Activated CD4-positive, CD25-positive, alpha-beta regulatory T cell treated with anti-CD3 and anti-CD28 coated beads, Interleukin-2, amount 50 U/mL, for 16 hours (primary cell): ENCODE data around the gene GGN.
"Not testable (repeated sequence)": the region's sequence is repeated elsewhere in the genome, so short reads cannot be mapped to it uniquely, and the experiment has no call there.

Experiments
- DNase-seq: peaks from one replicate; pipeline ENCODE4 v3.0.0-alpha.2; 2020; ENCODE audit warnings: low read depth, low spot score

The GGN gene

GRCh38 chr19:38411898-38412297 lies 24.1 kb upstream of the GGN start:
- not testable (repeated sequence) for DNase-seq

GRCh38 chr19:38411041-38411712 lies 23.3 kb upstream of the GGN start:
- no peak for DNase-seq

DNA sequence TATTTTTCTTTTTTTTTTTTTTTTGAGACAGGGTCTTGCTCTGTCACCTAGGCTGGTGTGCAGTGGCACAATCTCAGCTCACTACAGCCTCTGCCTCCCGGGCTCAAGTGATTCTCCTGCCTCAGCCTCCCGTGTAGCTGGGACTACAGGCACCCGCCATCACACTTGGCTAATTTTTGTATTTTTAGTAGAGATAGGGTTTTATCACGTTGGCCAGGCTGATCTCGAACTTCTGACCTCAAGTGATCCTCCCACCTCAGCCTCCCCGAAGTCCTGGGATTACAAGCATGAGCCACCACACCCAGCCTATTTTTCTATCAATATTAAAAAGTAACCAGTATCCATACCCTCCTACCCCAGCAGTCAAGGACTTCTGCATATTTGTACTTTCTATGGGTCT lies 22.6 kb upstream of the GGN start:
- DNase-seq: not testable (repeated sequence)

DNA sequence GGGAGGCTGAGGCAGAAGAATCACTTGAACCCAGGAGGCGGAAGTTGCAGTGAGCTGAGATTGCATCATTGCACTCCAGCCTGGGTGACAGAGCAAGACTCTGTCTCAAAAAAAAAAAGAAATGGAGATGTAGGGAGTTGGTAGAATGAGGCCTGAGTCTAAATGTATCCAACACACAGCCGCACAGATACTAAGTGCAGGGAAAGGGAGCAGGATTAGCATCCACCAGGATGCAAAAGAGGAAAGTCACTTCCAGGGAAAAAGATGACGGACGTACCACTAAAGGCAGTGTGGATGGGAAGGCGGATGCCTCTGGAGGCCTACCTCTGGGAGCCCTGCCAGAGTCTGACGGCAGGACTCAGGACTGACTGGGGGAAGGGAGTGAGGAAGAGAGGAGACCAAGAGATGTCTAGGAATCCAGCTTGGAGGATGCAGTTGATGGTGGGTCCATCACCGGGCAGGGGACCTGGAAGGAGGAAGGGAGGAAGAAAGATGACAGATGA lies 21.8 kb upstream of the GGN start:
- DNase-seq: no peak

DNA sequence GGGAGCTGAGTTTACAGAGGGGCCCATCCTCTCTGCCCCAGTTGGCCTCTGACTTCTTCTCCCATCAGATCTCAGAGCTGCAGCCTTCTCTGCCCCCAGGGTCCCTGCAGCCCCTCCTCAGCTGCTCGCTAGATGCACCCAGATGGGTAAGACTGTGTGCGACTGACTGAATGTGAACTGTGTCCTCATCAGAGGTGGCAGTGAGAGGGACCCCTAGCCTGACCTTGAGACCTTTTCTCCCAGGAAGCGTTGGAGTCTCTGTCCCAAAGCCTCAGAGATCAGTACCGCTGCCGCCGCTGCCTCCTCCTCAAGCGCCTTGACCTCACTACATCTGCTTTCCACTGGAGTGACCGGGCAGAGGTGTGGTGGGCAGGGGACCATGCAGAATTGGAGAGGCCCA lies 17.4 kb upstream of the GGN start:
- no peak for DNase-seq

DNA sequence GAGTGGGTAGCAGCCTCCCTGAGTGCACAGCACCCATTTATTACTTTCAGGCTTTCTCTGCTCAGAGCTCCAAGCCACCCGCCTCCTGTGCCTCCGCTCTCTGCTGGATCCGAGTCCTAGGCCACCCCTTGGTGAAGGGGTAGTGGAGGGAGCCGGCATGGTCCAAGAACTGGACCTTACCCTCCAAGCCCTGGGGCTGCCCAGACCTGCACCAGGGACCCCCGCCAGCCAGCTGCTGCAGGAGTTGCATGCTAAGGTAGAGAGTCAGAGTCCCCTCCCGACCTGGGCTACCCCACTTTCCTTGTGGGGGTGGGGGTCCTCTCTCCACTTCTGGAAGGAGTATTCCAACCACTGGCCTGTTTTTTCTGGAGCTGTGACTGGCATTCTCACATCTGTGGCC lies 17.0 kb upstream of the GGN start:
- no peak for DNase-seq

DNA sequence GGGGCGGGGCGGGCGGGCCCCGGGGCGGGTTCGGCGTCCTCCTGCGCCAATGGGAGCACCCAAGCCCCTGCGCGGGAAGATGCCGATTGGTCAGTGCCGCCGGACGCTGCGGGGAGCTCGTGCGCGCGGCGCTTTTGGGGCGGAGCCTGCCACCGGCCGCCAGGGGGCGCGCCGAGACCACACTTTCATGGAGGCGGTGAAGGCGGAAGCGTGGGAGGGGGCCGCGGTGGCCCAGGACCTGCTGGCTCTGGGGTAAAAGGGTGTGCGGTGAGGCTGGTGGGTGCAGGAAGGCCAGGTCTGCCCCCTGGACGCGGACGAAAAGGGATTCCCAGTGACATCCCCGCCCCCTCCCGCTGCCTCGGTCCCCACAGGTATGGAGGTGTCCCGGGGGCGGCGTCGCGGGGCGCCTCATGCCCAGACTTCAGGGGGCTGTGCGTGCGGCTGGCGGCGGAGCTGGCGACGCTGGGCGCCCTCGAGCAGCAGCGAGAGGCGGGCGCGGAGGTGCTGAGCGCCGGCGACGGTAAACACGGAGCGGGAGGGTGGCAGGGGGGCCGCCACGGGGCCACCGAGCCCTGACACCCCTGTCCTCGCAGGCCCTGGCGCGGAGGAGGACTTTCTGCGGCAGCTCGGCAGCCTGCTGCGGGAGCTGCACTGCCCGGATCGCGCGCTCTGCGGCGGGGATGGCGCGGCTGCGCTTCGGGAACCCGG lies 15.3 kb upstream of the GGN start, which contains the start of gene FAM98C:
FAM98C (plus strand) TSS at position 127 of the 708 bp plus-strand sequence; CDS start at position 188, 61 bp downstream.
- peak; percentile 96 for DNase-seq

GRCh38 chr19:38402623-38402966 lies 14.8 kb upstream of the GGN start:
- no peak for DNase-seq

- no peak for DNase-seq
These were observed 13.3 kb upstream of the GGN start for GRCh38 chr19:38401148-38401547.

GRCh38 chr19:38400361-38400760 lies 12.5 kb upstream of the GGN start:
- DNase-seq: no peak

- no peak for DNase-seq
These were observed 11.7 kb upstream of the GGN start for GRCh38 chr19:38399537-38399936.

GRCh38 chr19:38399081-38399480 lies 11.2 kb upstream of the GGN start:
- DNase-seq: no peak

DNA sequence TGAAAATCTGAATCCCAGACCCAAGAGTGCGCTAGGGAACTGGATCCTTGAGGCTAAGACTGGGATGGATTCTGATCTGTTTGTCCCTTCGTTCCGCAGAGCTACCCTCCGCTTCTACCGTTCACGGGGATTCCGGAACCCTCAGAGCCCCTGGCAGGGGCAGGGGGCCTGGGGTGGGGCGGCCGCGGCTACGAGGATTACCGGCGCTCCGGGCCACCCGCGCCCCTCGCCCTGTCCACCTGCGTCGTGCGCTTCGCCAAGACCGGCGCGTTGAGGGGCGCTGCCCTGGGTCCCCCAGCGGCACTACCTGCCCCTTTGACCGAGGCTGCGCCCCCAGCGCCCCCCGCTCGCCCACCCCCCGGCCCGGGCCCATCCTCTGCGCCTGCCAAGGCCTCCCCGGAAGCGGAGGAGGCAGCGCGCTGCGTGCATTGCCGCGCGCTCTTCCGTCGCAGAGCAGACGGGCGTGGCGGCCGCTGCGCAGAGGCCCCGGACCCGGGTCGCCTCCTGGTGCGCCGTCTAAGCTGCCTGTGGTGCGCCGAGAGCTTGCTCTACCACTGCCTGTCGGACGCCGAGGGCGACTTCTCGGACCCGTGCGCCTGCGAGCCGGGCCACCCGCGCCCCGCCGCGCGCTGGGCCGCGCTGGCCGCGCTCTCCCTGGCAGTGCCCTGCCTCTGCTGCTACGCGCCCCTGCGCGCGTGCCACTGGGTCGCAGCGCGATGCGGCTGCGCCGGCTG lies 7.7 kb upstream of the GGN start:
- DNase-seq: no peak

GRCh38 chr19:38394488-38394887 lies 6.7 kb upstream of the GGN start:
- no peak for DNase-seq

DNA sequence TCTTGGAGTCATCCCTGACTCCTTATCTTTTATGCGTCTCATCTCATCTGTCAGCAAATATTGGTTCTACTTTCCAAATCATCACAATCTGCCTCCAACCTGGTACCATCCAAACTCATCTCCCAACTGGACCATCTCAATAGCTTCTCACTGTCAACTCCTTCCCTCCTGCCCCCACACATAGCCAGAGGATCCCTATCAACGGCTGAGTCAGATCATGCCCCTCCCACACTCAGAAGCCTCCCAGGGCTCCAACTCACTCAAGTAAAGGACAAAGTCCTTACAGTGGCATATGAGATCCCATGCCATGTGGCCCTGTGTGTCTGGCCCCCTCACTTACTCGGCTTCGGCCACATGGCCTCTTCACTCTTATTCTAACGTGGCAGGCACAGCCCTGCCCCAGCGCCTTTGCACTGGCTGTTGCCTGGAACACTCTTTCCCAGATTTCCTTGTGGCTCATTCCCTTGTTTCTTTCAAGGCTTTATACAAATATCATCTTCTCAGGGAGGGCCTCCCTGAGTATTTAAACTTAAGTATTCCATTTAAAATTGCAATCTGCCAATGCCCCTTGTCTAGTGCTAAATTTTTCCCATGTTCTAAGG lies 5.0 kb upstream of the GGN start:
- no peak for DNase-seq

- no peak for DNase-seq
These were observed 4.2 kb upstream of the GGN start for GRCh38 chr19:38391911-38392464.

DNA sequence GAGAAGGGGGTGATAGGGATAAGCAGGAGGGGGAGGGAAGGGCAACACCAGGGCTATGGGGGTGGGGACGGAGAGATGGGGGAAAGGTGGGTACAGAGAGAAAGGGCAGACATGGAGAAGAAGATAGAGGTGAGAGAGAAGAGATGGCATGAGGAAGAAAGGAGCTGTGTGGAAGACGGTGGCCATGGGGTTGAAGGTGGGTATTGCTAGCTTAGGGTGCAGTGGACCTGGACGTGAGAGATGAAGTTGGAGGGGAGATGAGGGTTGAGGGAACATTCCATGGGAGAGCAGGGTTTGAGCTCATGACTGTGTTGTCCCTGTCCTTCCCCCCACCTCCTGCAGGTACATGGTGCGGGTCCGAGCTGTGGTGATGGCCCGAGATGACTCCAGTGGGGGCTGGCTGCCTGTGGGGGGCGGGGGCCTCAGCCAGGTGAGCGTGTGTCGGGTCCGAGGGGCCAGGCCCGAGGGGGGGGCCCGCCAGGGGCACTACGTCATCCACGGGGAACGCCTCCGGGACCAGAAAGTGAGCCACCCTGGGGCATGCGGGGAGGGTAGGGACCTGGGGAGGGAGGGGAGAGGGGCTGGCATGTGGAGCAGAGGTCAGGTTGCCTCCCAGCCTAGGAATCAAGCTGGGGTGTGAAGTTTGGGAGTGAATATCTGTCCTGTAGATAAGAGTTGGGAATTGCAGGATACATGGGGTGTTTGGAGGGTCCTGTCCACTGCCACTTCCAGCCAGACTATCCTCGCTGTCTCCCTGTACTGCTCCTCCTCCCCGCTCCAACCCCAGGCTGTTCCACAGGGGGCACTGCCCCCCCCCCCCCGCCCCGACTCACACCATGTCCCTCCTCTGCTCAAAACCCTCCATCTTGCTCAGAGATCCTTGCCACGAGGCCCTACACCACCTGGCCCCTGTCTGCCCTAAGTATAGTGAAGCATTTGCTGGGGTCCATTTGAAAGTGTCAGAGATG lies 2.4 kb upstream of the GGN start:
- DNase-seq: no peak

DNA sequence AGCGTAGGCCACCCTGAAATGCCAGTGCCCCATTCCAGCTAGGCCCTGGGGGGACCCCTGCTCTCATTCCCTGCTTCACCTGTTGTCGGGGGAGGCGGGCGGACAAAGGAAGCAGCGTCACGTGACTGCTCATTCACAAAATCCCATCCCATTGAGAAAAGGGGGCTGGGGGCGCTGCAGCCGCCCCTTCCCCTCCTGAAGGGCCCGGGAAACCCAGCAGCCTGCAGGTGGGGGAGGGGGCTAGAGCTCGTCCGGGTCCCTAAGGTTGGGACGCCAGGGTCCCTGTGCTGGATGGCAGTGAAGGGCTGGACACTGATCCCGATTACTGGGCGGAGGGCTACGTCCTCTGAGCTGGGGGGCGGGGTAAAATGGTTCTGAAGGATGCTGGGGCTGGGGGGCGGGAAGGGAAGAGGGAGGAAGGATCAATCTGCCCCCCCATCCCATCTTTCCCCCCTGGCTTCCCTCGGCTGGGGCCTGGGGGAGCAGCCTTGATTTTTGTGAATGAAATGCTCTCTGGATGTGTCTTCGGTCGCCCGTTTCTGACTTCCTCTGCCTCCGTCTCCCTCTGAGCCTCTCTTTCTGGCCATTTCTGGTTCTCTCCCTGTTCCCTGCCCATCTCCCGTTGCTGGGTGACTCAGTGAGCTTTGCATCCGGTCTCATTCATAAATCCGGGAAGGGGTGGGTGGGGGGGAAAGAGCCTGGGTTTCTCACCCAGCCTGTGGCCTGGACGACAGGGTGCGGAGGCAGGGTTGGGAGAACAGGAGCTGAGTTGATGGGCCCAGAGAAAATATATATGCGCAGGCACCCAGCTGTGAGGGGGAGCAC lies 1.5 kb upstream of the GGN start:
- no peak for DNase-seq

GRCh38 chr19:38388349-38389100 lies 691 bp upstream of the GGN start, which contains the start of gene SPRED3:
Gene SPRED3, plus strand, starts transcription at chr19:38388697. Its CDS starts 1,606 bp downstream, at chr19:38390303.
- DNase-seq: no peak
